Measurements from ENCODE around the gene PAIP2B. TPM values are rescaled to one million over a fixed set of nuclear protein-coding genes. Genes with fewer than 3 reads are reported as not detected.
A peak's percentile ranks its signal among the peaks of the same experiment; 100 is the strongest.
"Not testable (repeated sequence)": the region's sequence is repeated elsewhere in the genome, so short reads cannot be mapped to it uniquely, and the experiment has no call there.

The PAIP2B gene
- polyA plus RNA-seq, 3 donors, result 19.5 to 20.8 (median 19.6) TPM

DNA sequence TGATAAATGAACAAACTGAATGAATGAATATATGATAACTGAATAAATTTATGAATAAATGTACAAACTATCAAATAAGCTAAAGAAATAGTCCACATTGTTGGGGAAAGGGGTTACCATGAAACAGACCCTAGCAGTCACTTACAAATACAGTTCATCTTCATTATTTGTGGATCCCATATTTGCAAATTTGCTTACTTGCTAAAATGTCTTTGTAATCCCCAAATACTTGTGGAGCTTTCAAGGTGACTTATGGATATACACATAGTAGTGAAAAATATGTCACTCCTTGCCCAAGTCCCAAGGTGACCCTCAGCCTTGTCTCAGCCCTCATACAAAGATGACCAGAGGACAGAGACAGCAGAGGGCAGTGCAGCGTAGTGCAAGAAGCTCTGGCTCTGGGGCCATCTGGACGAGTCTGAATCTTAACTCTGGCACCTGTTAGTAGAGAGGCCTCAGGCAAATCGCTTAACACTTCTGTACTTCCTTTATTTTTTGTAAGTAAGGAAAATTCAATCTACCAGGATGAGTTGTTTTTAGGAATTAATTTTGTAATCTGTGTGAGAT, 3.1 kb downstream of the PAIP2B start:
- DNase-seq (ENCODE audit: low read depth in 3 of 3, low spot score in 2 of 3), result no peak

DNA sequence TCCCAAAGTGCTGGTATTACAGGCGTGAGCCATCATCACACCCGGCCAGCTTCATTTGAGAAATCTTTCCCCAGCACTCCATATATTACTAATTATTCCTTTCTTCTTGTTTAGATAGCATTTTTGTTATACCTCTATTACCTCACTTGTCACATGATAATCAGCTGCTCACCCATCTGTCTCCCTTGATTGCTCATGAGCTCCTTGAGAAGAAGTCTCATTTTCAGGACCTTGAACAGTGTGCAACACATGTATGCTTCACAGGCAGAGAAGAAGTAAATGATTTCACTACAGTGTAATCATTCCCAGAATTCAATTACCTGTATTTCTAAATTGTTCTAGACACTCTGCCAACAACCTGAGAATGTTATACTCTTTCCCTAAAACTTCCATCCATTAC, 6.2 kb downstream of the PAIP2B start:
- no peak for DNase-seq (ENCODE audit: low read depth in 3 of 3, low spot score in 2 of 3)

DNA sequence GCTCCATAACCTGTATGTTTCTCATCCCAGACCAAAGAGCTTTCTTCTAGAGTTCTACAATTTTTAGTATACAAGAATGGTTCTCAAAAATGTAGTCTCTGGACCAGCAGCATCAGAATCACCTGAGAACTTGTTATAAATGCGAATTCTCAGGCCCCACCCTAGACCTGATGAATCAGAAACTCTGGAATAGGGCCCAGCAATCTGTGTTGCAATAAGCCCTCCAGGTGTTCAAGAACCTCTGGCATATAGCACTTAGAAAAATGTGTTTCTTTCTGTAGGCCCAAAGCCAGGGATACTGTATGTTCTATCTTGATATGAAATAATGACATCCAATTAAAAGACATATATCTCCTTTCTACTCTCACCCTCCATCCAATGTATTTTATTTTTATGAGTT, 10.4 kb downstream of the PAIP2B start:
- DNase-seq (ENCODE audit: low read depth in 3 of 3, low spot score in 2 of 3), result no peak

DNA sequence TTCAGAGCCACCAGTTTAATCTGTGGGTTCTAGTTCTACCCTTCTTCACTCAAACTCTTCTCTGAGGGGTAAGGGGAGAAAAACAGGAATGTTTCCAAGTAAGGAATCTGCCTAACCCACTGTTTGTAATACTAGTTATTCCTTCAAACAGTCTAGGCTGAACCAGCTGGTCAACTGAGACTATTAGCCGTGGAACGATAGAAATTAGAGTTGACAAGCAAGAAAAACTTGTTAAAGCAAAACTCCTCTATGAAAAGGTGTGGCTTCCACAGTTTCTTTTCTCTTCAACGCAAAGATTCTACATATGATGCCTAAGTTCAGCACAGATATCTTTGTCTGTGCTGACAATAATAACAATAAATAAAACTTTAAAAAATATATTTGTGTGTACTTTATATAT, 11.5 kb downstream of the PAIP2B start:
- DNase-seq (ENCODE audit: low read depth in 3 of 3, low spot score in 2 of 3), result no peak

- no peak for DNase-seq (ENCODE audit: low read depth in 3 of 3, low spot score in 2 of 3)
Measured at GRCh38 chr2:71212336-71212735, 14.6 kb downstream of the PAIP2B start.

- DNase-seq (ENCODE audit: low read depth in 3 of 3, low spot score in 2 of 3), result no peak
Measured at GRCh38 chr2:71210292-71210691, 16.6 kb downstream of the PAIP2B start.

DNA sequence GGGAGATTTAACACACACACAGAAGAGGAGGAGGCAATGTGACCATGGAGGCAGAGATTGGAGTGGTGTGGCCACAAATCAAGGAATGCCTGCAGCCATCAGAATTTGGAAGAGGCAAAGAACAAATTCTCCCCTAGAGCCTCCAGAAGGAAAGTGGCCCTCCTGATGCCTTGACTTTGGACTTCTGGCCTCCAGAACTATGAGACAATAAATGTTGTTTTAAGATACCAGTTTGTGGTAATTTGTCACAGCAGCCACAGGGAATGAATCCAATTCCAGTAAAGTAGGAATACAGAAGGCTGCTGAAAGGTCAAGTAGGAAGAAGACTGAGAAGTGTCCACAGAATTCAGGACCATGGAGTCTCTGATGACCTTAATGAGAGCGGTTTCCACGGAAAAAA, 18.1 kb downstream of the PAIP2B start:
- no peak for DNase-seq (ENCODE audit: low read depth in 3 of 3, low spot score in 2 of 3)

- no peak for DNase-seq (ENCODE audit: low read depth in 3 of 3, low spot score in 2 of 3)
Measured at GRCh38 chr2:71207601-71208000, 19.3 kb downstream of the PAIP2B start.

- no peak for DNase-seq (ENCODE audit: low read depth in 3 of 3, low spot score in 2 of 3)
Measured at GRCh38 chr2:71206271-71206670, 20.6 kb downstream of the PAIP2B start.

DNA sequence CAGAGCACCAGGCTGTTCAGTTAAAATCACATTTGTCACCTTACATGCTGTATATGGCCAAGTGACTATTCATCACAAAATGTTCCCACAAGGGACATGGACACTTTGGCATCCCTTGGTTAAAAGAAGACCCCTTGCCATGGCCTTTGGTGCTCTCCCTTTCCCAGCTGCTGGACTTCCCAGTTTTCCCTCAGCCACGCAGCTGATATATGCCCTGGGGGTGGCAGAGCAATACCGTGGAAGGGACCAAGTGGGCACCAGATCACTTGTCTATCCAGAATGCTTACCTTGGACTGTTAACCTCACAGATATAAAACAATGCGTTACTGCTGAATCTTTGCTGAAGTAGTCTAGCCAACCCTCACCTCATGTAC, 35.3 kb downstream of the PAIP2B start:
- no peak for DNase-seq (ENCODE audit: low read depth in 3 of 3, low spot score in 2 of 3)

DNA sequence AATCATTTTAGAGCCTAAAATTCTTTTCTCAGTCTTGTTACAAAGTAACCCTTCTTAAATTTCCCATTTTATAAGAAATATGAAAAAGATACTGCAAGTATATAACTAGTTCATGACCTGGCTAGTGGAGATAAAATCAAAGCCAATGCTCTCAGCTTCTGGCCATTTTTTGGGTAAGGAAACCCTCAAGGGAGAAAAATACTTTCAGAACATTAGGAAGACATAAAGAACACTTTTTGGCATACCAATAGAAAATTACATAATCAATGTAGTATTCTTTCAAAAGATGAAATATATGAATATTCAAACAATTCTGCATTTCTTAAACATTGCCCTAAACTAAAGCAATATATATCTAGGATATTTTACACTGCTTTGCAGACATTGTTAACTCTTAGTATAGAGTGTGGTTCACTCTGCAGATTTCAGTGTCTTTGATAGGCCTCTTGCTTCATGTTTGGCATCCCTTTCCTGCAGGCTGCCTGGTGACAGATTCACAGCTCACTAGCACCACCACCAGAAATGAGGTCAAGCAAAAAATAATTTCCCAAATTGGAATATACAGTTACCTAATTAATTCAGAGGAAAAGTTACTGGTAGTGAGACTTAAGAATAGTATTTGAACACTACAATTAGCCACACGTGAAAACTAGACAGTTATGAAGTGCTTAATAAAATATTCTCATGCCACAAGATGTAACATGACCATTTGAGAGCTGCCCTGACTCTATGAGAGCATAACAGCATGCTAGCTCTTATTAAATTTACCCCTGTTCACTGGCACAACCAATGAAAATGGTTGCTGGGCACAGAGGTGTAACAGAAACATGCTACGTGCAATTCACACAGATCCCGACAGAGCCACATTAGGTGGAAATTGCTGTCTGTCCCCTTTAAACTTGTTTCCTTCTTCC, 36.0 kb downstream of the PAIP2B start:
- DNase-seq (ENCODE audit: low read depth in 3 of 3, low spot score in 2 of 3), result no peak

GRCh38 chr2:71187589-71187988, 39.3 kb downstream of the PAIP2B start:
- DNase-seq (ENCODE audit: low read depth in 3 of 3, low spot score in 2 of 3), result no peak

DNA sequence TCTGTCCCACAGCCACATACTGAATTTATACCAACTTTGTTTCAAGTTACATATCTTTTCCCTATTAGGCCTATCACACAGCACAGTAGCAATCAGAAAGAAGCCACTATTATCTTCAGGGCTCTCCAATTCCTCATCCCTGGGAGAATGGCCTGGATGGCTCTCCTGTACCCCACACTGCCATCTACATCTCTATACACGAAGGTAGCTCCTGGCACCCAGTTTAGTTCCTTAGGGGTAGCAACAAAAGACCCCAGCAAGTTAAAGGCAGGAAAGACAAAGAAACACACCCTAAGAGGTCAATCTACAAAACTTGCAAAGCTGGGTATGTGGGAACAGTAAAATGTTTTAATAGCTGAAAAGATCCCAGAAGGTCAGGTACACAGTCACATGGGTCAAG, 39.9 kb downstream of the PAIP2B start:
- no peak for DNase-seq (ENCODE audit: low read depth in 3 of 3, low spot score in 2 of 3)

DNA sequence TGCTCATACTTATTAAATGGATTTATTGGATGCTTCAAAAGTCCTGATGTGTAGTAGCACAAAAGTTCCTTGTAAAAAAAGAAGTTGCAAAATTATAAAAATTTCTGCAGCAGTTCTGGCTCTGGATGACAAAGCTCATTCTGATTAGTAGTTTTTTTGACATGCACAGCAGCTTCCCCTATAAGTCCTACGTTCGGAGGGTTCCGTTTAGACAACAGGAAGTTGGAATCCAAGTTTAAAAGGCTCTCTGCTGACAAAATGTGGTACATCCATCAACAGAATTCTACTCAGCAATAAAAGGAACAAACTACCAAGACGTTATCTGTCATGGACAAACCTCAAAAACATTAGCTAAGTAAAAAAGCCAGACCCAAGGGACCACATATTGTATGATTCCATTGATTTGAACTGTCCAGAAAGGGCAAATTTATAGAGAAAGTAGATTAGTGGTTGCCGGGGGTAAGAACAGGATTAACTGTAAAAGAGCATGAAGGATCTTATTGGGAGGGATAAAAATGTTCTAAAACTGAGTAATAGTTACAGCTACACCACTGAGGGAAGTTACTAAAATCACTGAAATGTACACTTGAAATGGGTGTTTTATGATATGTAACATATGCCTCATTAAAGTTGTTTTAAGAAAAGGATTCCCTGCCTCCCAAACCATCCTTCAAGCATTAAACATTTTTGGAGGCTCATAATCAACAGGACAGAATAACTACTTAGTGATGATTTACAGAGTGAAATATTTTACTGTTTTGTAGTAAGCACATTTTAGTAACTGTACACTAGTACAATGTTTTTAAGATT, 43.4 kb downstream of the PAIP2B start:
- not testable (repeated sequence) for DNase-seq (ENCODE audit: low read depth in 3 of 3, low spot score in 2 of 3)

GRCh38 chr2:71181316-71181715, 45.6 kb downstream of the PAIP2B start:
- DNase-seq (ENCODE audit: low read depth in 3 of 3, low spot score in 2 of 3), result no peak

- not testable (repeated sequence) for DNase-seq (ENCODE audit: low read depth in 3 of 3, low spot score in 2 of 3)
Measured at GRCh38 chr2:71178836-71179235, 48.1 kb downstream of the PAIP2B start.

GRCh38 chr2:71174207-71174606, 52.7 kb downstream of the PAIP2B start:
- DNase-seq (ENCODE audit: low read depth in 3 of 3, low spot score in 2 of 3), result no peak

GRCh38 chr2:71173096-71173495, 53.8 kb downstream of the PAIP2B start:
- DNase-seq (ENCODE audit: low read depth in 3 of 3, low spot score in 2 of 3), result no peak

GRCh38 chr2:71166812-71167211, 60.1 kb downstream of the PAIP2B start:
- no peak for DNase-seq (ENCODE audit: low read depth in 3 of 3, low spot score in 2 of 3)

DNA sequence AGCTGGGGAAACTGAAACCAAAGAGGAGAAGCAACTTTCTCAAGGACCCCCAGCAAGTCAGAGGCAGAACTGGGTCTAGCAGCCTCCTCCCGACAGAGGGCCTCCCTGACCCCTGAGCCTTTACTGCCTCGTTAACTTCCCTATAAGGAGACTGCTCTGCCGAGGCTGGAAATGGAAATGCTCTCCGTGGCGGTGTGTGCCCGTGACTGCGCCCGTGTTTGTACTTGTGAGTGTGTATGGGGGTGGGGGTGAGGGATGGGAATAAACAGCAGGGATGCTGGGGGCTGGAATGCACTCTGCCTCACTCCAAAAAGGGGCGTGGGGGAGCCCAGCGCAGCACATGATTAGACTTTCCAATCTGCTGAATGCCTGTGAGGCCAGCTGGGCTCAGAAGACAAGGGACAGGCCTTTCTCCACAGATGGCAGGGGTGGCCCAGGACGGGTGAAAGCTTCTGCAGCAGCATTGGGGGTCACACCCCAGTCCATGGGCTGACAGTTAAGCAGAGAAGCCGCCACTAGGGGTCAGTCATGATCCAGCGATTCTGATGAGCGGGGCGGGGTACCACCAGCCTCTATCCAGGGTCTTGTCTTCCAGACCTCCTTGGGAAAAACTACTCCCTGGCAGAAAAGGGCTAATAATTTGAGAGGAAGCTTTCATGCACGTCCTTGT, 69.6 kb downstream of the PAIP2B start:
- DNase-seq (ENCODE audit: low read depth in 3 of 3, low spot score in 2 of 3), result peak; percentile 18 to 33 (median 29)

DNA sequence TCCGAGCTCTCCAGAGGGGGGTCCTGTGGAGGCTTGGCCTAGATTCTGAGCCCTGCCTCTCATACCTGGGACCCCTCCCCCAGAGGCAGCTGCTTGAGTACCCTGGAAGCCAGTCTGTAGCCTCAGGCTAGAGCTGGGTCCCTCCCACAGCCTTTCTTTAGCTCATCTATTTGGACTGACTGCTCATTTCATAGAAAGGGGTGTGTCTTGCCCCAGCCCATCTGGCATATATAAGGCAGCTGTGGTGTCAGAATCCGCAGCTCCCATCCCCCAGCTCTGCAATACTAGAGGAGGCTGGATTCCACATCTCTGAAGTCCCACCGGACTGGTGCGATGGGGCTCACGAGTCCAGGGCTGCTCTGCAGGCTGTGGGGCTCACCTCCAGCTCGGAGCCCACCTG, 70.3 kb downstream of the PAIP2B start:
- DNase-seq (ENCODE audit: low read depth in 3 of 3, low spot score in 2 of 3), result peak; percentile 36 to 38 (median 36)

All from right renal cortex interstitium (tissue), 3 donors.